Fibroblast of skin of right biceps (primary cell): ENCODE measurements around the gene SUPT4H1.

Source experiments
- DNase-seq: peaks from one replicate; pipeline ENCODE4 v3.0.0-alpha.2; 2013

Gene SUPT4H1

GRCh38 chr17:58302919-58303585, 48.9 kb downstream of the SUPT4H1 start:
- DNase-seq: no peak

GRCh38 chr17:58302171-58302918, 49.7 kb downstream of the SUPT4H1 start:
- no peak for DNase-seq

- DNase-seq: no peak
Observed at GRCh38 chr17:58301504-58302150, 50.4 kb downstream of the SUPT4H1 start.

- DNase-seq: no peak
Observed at GRCh38 chr17:58300336-58300735, 51.7 kb downstream of the SUPT4H1 start.
